GM13977 (cell line): Measurements from ENCODE around the gene NARF.
"Not testable (repeated sequence)": the region's sequence is repeated elsewhere in the genome, so short reads cannot be mapped to it uniquely, and the experiment has no call there.

ENCODE experiments used
- DNase-seq: peaks from one replicate; pipeline ENCODE4 v3.0.0; 2012; ENCODE audit warnings: low spot score
- CTCF ChIP-seq: IDR thresholded peaks from 2 replicates; pipeline ENCODE4 v1.5.1; 2012; ENCODE audit warnings: mild to moderate bottlenecking, control low read depth; ENCODE audit not compliant: insufficient read depth; ENCODE audit errors: extremely low read depth, missing control alignments
- in situ Hi-C: fragments of 300-500 bp; cut with MboI; formaldehyde crosslinking; loops from one replicate; pipeline ENCODE4 v1.12.0; 2022; ENCODE audit warnings: low sequenced_read_pairs, low pct_unique_long_range_greater_than_20kb, mixed read lengths, inconsistent platforms; ENCODE audit not compliant: unreplicated experiment

Gene NARF

GRCh38 chr17:82457073-82457928, 1.2 kb upstream of the NARF start:
- peak; percentile 39 for DNase-seq
- no peak for TF ChIP-seq CTCF
- in situ Hi-C loops = no loop called here

DNA sequence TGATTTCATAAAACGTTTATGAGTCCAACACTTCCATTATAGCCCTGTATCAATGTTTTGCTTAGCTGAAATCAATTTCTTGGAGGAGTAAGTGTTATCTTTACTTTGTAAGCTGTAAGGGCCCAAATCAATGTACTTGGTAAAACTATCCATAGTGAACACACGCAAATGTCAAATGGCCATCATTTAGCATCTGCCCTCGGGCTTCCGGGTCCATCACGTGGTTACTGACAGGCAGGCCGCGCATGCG, 687 bp upstream of the NARF start:
- DNase-seq = peak; percentile 96
- TF ChIP-seq CTCF = no peak
- in situ Hi-C loops = no loop called here

DNA sequence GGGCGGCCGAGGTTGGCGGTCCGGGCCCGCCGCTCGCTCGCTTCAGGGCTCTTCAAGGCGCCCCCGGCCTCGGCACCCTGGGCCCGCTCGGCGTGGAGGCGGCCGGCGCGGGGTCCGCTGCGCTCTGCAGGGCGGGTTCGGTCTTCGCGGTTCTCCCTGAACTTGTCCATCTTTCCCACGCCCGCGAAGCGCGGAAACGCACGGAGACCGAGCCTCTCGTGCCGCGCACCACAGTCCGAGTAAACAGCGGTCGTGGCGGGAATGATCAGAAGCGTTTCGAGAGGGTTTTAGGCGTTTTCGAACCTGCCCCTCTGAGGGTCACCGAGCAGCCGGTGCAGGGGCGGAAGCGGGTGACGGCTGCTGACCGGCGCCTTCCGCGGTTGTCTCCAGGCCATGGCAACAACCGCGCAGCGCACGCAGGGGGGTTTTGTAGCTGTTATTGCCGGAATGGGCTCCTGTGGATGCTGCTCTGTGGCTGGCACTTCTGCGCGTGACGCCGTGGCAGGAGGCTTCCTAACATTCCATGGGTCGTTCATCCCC, 414 bp downstream of the NARF start:
- in situ Hi-C loops = no loop called here
- DNase-seq = peak; percentile 67
- no peak for TF ChIP-seq CTCF

DNA sequence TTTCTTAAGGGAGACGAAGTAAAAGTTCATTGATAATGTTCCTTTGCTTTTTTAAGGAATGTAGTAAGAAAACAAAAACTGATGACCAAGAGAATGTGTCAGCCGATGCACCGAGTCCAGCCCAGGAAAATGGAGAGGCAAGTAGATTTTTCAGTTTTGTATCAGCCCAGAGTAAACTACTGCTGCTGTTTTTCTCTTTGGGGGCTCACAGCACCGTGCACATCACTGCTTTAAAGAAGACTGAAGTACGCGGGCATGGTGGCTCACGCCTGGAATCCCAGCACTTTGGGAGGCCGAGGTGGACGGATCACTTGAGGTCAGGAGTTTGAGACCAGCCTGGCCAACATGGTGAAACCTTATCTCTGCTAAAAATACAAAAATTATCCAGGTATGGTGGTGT, 1.4 kb downstream of the NARF start:
- in situ Hi-C loops, DNase-seq: not testable (repeated sequence)

- DNase-seq = no peak
- in situ Hi-C loops = no loop called here
- no peak for TF ChIP-seq CTCF
These were observed 3.4 kb downstream of the NARF start for GRCh38 chr17:82461827-82462524.

GRCh38 chr17:82463391-82463790, 4.8 kb downstream of the NARF start:
- in situ Hi-C loops = no loop called here
- TF ChIP-seq CTCF = no peak
- DNase-seq = no peak

- no peak for TF ChIP-seq CTCF
- in situ Hi-C loops = no loop called here
- no peak for DNase-seq
These were observed 5.5 kb downstream of the NARF start for GRCh38 chr17:82463925-82464566.
